Fibroblast of lung (primary cell): Measurements from ENCODE around the gene PPP2R5C.

Source experiments
- CTCF ChIP-seq, 2 donors: IDR thresholded peaks in 1 of 2; conservative IDR thresholded peaks in 1 of 2; 1 replicate in 1 of 2; 2 replicates in 1 of 2; pipeline ENCODE4 v1.5.1; 2011 to 2012; ENCODE audit warnings: low read length in 2 of 2, control low read depth in 1 of 2, inconsistent platforms in 1 of 2, low read depth in 1 of 2, mild to moderate bottlenecking in 1 of 2
- EZH2 ChIP-seq: IDR thresholded peaks from 2 replicates; pipeline ENCODE4 v1.5.1; 2012; ENCODE audit warnings: low read length, control low read depth, mild to moderate bottlenecking; ENCODE audit errors: missing control alignments

- TF ChIP-seq CTCF (conservative IDR thresholded peaks at IDR 0.05 in 1 of 2, IDR thresholded peaks at IDR 0.05 in 1 of 2; ENCODE audit: low read depth in 1 of 2, low read length in 2 of 2) (no peak), EZH2 (no peak)
These were observed 211.8 kb downstream of the PPP2R5C start for GRCh38 chr14:101973356-101973755.
